ENCODE data around the gene EIF2B2. TPM values are rescaled to one million over a fixed set of nuclear protein-coding genes. Genes with fewer than 3 reads are reported as not detected.

The EIF2B2 gene
- polyA plus RNA-seq, 4 donors = 48.4 to 67.7 (median 61.4) TPM

Other genes with a start within 250 kb of the EIF2B2 start
- gene YLPM1, start 239.6 kb upstream of the EIF2B2 start, polyA plus RNA-seq (ENCODE audit: insufficient read length in 4 of 4) = 100 to 1,000 TPM in 1 of 4 donors, 10 to 100 TPM in 3; 80.2 to 112 (median 91.5) TPM
- gene PROX2, start 126.8 kb upstream of the EIF2B2 start, polyA plus RNA-seq (ENCODE audit: insufficient read length in 4 of 4) = 1 to 10 TPM in 2 of 4 donors, under 1 TPM in 2; 0.37 to 3.0 (median 0.83) TPM
- 100 to 1,000 TPM in 3 of 4 donors, 10 to 100 TPM in 1; 74.3 to 122 (median 113) TPM for gene DLST, start 121.0 kb upstream of the EIF2B2 start, polyA plus RNA-seq (ENCODE audit: insufficient read length in 4 of 4)
- gene RPS6KL1, start 79.7 kb upstream of the EIF2B2 start, polyA plus RNA-seq (ENCODE audit: insufficient read length in 4 of 4) = 1 to 10 TPM in 2 of 4 donors, under 1 TPM in 2; 0.72 to 1.8 (median 1.2) TPM
- gene PGF, start 47.3 kb upstream of the EIF2B2 start, polyA plus RNA-seq (ENCODE audit: insufficient read length in 4 of 4) = 10 to 100 TPM in 1 of 4 donors, 1 to 10 TPM in 3; 5.7 to 12.5 (median 8.4) TPM
- gene MLH3, start 48.5 kb downstream of the EIF2B2 start, polyA plus RNA-seq (ENCODE audit: insufficient read length in 4 of 4) = 10 to 100 TPM; 27.8 to 46.1 (median 37.1) TPM
- 10 to 100 TPM; 25.5 to 52.6 (median 33.8) TPM for gene ACYP1, start 61.1 kb downstream of the EIF2B2 start, polyA plus RNA-seq (ENCODE audit: insufficient read length in 4 of 4)
- gene ZC2HC1C, start 66.7 kb downstream of the EIF2B2 start, polyA plus RNA-seq (ENCODE audit: insufficient read length in 4 of 4) = 1 to 10 TPM; 1.7 to 9.5 (median 8.3) TPM
- 100 to 1,000 TPM; 117 to 141 (median 122) TPM for gene NEK9, start 124.1 kb downstream of the EIF2B2 start, polyA plus RNA-seq (ENCODE audit: insufficient read length in 4 of 4)
- gene TMED10, start 173.7 kb downstream of the EIF2B2 start, polyA plus RNA-seq (ENCODE audit: insufficient read length in 4 of 4) = 100 to 1,000 TPM; 232 to 293 (median 275) TPM

All from left renal pelvis (tissue), 4 donors.